GM20431 (cell line): ENCODE data around the gene TARBP2.

Experiments used
- in situ Hi-C: fragments of 300-500 bp; cut with MseI, MboI; formaldehyde crosslinking; loops from one replicate; pipeline ENCODE4 v1.15.0; 2020; ENCODE audit warnings: low sequenced_read_pairs; ENCODE audit not compliant: unreplicated experiment

Gene TARBP2

GRCh38 chr12:53492830-53493609, 8.1 kb upstream of the TARBP2 start:
- in situ Hi-C loops = no loop called here

- in situ Hi-C loops = no loop called here
These were observed 7.3 kb upstream of the TARBP2 start for GRCh38 chr12:53493610-53494391.

GRCh38 chr12:53495903-53496751, 5.0 kb upstream of the TARBP2 start:
- in situ Hi-C loops = no loop called here

- in situ Hi-C loops = no loop called here
These were observed 4.4 kb upstream of the TARBP2 start for GRCh38 chr12:53496752-53497032.

GRCh38 chr12:53497461-53497860, 3.6 kb upstream of the TARBP2 start:
- in situ Hi-C loops = no loop called here

- in situ Hi-C loops = no loop called here
These were observed 2.9 kb upstream of the TARBP2 start for GRCh38 chr12:53498235-53498630.

GRCh38 chr12:53499266-53500141, 1.6 kb upstream of the TARBP2 start, which contains the start of gene MAP3K12:
MAP3K12 (minus strand) TSS chr12:53499458; CDS start chr12:53487391, 12,067 bp downstream.
- in situ Hi-C loops = no loop called here

GRCh38 chr12:53500142-53500775, 824 bp upstream of the TARBP2 start:
- in situ Hi-C loops = no loop called here

- in situ Hi-C loops = no loop called here
These were observed 615 bp downstream of the TARBP2 start for GRCh38 chr12:53501615-53502181.

GRCh38 chr12:53502331-53502730, 1.2 kb downstream of the TARBP2 start:
- in situ Hi-C loops = no loop called here

GRCh38 chr12:53502983-53503728, 2.1 kb downstream of the TARBP2 start:
- in situ Hi-C loops = no loop called here

- in situ Hi-C loops = no loop called here
These were observed 3.2 kb downstream of the TARBP2 start for GRCh38 chr12:53504004-53504920.

- in situ Hi-C loops = no loop called here
These were observed 4.0 kb downstream of the TARBP2 start for GRCh38 chr12:53505086-53505485.

- in situ Hi-C loops = no loop called here
These were observed 4.7 kb downstream of the TARBP2 start for GRCh38 chr12:53505555-53506449.

GRCh38 chr12:53506450-53506785, 5.3 kb downstream of the TARBP2 start:
- in situ Hi-C loops = no loop called here

- in situ Hi-C loops = no loop called here
These were observed 6.0 kb downstream of the TARBP2 start, which contains the start of gene NPFF for GRCh38 chr12:53506881-53507602. NPFF (minus strand) TSS chr12:53507484; CDS start chr12:53507474, 10 bp downstream.
